Effector memory CD4-positive, alpha-beta T cell (primary cell): ENCODE results near the gene TMC2.

Source experiments
- DNase-seq, 3 donors: peaks; one replicate each; pipeline ENCODE4 v3.0.0-alpha.2; 2020
- H3K27ac ChIP-seq: 2 replicates; pipeline ENCODE4 v1.7.0; 2013; ENCODE audit warnings: mild to moderate bottlenecking, low read length, moderate library complexity; ENCODE audit not compliant: insufficient read depth, poor library complexity, severe bottlenecking
- H3K27me3 ChIP-seq: replicated peaks from 2 replicates; pipeline ENCODE4 v1.7.0; 2013; ENCODE audit warnings: mild to moderate bottlenecking, low read length; ENCODE audit not compliant: insufficient read depth, control insufficient read depth, poor library complexity, severe bottlenecking
- H3K36me3 ChIP-seq: 2 replicates; pipeline ENCODE4 v1.7.0; 2013; ENCODE audit warnings: mild to moderate bottlenecking, low read length, moderate library complexity; ENCODE audit not compliant: control insufficient read depth, insufficient read depth
- H3K4me1 ChIP-seq: 2 replicates; pipeline ENCODE4 v1.7.0; 2013; ENCODE audit warnings: low read length, mild to moderate bottlenecking; ENCODE audit not compliant: control insufficient read depth, insufficient read depth, poor library complexity, severe bottlenecking
- H3K4me3 ChIP-seq: 2 replicates; pipeline ENCODE4 v1.7.0; 2013; ENCODE audit warnings: low read length, low read depth, mild to moderate bottlenecking; ENCODE audit not compliant: insufficient read depth, poor library complexity, severe bottlenecking
- H3K9me3 ChIP-seq: 2 replicates; pipeline ENCODE4 v1.7.0; 2013; ENCODE audit warnings: mild to moderate bottlenecking, low read length, moderate library complexity; ENCODE audit not compliant: control insufficient read depth

Gene TMC2

DNA sequence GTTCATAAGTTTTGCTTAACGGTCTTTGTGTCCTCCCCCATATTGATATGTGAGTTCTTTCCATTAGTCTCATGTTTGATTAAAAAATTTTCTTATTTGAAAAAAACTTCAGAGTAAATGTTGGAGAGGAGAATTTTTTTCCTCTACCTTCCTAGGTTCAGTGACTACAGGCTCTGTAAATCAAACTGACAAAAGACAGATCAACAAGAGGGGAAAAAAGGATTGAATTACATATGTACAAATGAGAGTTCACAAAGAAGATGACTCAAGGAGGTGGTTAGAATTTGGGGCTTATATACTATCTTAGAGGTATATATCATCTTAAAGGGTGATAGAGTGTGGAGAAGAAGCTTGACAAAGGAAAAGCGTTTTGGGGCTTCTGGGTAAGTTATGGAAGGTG, 5.6 kb downstream of the TMC2 start:
- Histone ChIP-seq H3K27me3 (no peaks in the 10 kb centered on the region), H3K9me3 (no peaks in the 10 kb centered on the region), H3K27ac (no peak overlapping the region), H3K36me3 (no peaks in the 10 kb centered on the region), H3K4me1 (no peaks in the 10 kb centered on the region), H3K4me3 (no peak overlapping the region)
- no peak for DNase-seq

DNA sequence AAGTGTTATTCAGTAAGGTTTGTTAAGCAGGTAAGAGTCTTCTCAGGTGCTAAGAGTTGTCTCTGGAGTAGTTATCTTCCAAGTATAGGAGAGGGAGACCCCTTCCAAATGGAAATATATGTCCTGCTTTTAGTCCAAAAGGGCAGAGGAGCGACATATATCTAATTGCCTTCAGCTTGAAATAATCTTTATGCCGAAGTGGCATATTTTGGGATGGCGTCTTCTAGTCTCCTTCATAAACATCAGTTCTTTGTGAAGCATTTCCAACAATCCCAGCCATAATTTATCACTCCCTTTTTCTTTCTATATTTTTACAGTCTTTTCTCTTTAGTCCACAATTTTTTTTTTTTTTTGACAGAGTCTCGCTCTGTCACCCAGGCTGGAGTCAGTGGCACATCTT, 6.0 kb downstream of the TMC2 start:
- Histone ChIP-seq H3K4me1 (no peaks in the 10 kb centered on the region), H3K27me3 (no peaks in the 10 kb centered on the region), H3K36me3 (no peaks in the 10 kb centered on the region), H3K4me3 (no peak overlapping the region), H3K9me3 (no peaks in the 10 kb centered on the region), H3K27ac (no peak overlapping the region)
- no peak for DNase-seq

DNA sequence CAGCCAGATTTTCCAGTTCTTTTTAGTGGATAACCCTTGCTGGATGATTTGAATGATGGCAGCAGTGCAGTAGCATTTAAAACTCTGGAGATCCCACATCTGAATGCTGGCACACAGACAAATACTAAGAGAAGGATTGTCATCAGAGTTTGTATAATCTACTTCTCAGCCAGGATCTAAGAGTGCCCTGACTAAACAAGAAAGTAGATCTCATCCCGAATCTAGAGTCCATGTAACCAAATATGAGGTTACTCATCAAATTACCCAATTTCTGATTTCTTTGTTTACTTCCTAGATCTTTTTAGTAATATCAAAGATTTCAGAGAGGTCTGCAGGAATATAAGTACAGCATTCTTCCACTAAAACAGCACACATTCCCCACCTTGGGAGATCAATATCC, 7.8 kb downstream of the TMC2 start:
- no peaks in the 10 kb centered on the region for H3K9me3 ChIP-seq
- no peaks in the 10 kb centered on the region for H3K4me1 ChIP-seq
- H3K36me3 ChIP-seq: no peaks in the 10 kb centered on the region
- no peak overlapping the region for H3K4me3 ChIP-seq
- H3K27ac ChIP-seq: no peak overlapping the region
- H3K27me3 ChIP-seq: no peaks in the 10 kb centered on the region
- no peak for DNase-seq

- no peak for DNase-seq
- H3K27me3 ChIP-seq: no peaks in the 10 kb centered on the region
- no peaks in the 10 kb centered on the region for H3K36me3 ChIP-seq
- H3K27ac ChIP-seq: no peak overlapping the region
- H3K4me1 ChIP-seq: no peaks in the 10 kb centered on the region
- H3K4me3 ChIP-seq: no peak overlapping the region
- H3K9me3 ChIP-seq: no peaks in the 10 kb centered on the region
These were observed 9.2 kb downstream of the TMC2 start for GRCh38 chr20:2545594-2545993.

DNA sequence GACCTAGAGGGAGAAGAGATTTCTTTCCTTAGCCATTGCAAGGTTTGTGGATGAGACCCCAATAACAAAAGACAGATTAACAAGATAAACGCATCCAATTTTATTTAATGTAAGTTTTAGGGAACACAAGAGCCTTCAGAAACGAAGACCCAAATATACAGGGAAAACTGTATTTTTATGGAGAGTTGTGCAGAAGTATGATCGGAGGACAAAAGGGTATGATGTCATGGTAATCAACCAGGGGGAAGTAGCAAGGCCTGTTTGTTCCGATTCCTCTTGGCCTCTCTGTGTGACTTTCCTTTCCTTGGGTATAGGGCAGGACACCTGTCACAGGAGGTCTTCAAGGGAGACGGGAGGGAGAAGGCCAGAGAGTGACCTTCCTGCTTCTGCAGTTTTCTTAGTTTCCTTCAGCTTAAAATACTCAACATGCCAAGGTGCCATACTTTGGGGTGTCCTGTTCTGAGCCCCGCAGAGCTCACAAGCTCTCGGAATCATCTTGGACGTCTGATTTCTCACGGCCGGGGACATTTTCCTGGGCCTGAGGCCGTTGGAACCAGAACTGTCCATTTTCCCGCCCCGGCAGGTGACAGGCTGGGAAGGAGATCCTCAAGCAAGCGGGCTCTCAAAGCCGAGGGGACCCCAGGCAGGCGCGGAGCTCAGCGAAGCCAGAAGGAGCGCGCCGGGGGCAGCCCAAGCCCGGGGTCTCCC, 21.7 kb downstream of the TMC2 start:
- Histone ChIP-seq H3K36me3 (no peaks in the 10 kb centered on the region), H3K4me1 (no peaks in the 10 kb centered on the region), H3K27ac (no peak overlapping the region), H3K9me3 (no peaks in the 10 kb centered on the region), H3K27me3 (peaks cover 21% of the 10 kb centered on the region), H3K4me3 (no peak overlapping the region)
- DNase-seq: no peak

GRCh38 chr20:2558581-2559278, 22.4 kb downstream of the TMC2 start:
- Histone ChIP-seq H3K27ac (no peak overlapping the region), H3K36me3 (no peaks in the 10 kb centered on the region), H3K4me3 (no peak overlapping the region), H3K27me3 (peaks cover 21% of the 10 kb centered on the region), H3K9me3 (no peaks in the 10 kb centered on the region), H3K4me1 (no peaks in the 10 kb centered on the region)
- no peak for DNase-seq

- DNase-seq: no peak
- H3K9me3 ChIP-seq: no peaks in the 10 kb centered on the region
- H3K4me3 ChIP-seq: no peak overlapping the region
- no peaks in the 10 kb centered on the region for H3K36me3 ChIP-seq
- peaks cover 21% of the 10 kb centered on the region for H3K27me3 ChIP-seq
- no peaks in the 10 kb centered on the region for H3K4me1 ChIP-seq
- H3K27ac ChIP-seq: no peak overlapping the region
These were observed 22.9 kb downstream of the TMC2 start for GRCh38 chr20:2559279-2559626.

GRCh38 chr20:2559651-2560050, 23.3 kb downstream of the TMC2 start:
- DNase-seq: no peak
- Histone ChIP-seq H3K4me3 (no peak overlapping the region), H3K9me3 (no peaks in the 10 kb centered on the region), H3K27ac (no peak overlapping the region), H3K4me1 (no peaks in the 10 kb centered on the region), H3K27me3 (peaks cover 21% of the 10 kb centered on the region), H3K36me3 (no peaks in the 10 kb centered on the region)

DNA sequence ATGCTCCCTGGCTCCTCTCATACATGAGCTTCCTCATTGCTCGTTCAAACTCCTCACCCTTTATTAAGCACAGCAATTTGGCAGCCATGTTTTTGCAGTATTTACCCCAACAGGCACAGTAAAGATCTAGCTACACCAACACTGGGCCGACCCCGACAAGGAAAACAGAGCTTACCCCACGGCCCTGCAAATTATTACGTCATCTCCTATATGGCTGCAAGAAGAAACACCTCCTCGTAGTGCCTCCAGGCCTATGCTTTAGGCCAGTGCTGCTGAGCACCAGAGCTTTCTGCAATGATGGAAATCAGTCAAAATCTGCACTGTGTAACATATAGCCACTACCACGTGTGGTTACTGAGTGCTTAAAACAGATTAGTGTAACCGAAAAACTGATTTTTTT, 26.7 kb downstream of the TMC2 start:
- Histone ChIP-seq H3K27me3 (peaks cover 14% of the 10 kb centered on the region), H3K27ac (no peak overlapping the region), H3K4me1 (no peaks in the 10 kb centered on the region), H3K36me3 (no peaks in the 10 kb centered on the region), H3K4me3 (no peak overlapping the region), H3K9me3 (no peaks in the 10 kb centered on the region)
- no peak for DNase-seq

DNA sequence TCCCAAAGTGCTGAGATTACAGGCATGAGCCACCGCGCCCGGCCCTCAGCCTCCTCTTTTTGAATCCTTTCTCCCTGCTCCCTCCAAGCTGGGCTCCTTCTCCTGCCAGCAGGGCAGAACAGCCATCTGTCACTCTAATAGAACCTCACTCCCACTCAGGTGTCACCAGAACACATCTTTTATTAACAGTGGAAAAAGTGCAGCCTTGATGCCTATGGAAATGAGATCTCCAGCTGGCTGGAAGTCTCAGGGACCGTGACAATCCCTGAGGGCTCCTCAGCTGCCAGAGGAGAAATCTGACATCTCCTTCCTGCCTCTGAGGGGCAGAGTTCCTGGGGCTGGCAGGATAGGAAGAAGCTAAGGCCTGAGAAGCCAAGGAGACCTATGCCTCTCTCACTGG, 28.0 kb downstream of the TMC2 start:
- H3K36me3 ChIP-seq: no peaks in the 10 kb centered on the region
- H3K9me3 ChIP-seq: no peaks in the 10 kb centered on the region
- no peak overlapping the region for H3K4me3 ChIP-seq
- no peaks in the 10 kb centered on the region for H3K4me1 ChIP-seq
- DNase-seq: no peak
- no peak overlapping the region for H3K27ac ChIP-seq
- H3K27me3 ChIP-seq: peaks cover 1% of the 10 kb centered on the region
